NCI-H748 (cell line): ENCODE results near the gene NNT.
"Not testable (repeated sequence)": the region's sequence is repeated elsewhere in the genome, so short reads cannot be mapped to it uniquely, and the experiment has no call there.

ENCODE experiments used
- DNase-seq: peaks from one replicate; lab custom pipeline; 2025; ENCODE audit not compliant: unreplicated experiment; lab: John Stamatoyannopoulos, UW

The NNT gene

GRCh38 chr5:43663916-43664315 lies 60.9 kb downstream of the NNT start:
- DNase-seq: no peak

GRCh38 chr5:43664501-43665040 lies 61.6 kb downstream of the NNT start:
- no peak for DNase-seq

GRCh38 chr5:43665749-43666148 lies 62.8 kb downstream of the NNT start:
- DNase-seq: not testable (repeated sequence)

- DNase-seq: not testable (repeated sequence)
These were observed 63.7 kb downstream of the NNT start for GRCh38 chr5:43666728-43667127.

DNA sequence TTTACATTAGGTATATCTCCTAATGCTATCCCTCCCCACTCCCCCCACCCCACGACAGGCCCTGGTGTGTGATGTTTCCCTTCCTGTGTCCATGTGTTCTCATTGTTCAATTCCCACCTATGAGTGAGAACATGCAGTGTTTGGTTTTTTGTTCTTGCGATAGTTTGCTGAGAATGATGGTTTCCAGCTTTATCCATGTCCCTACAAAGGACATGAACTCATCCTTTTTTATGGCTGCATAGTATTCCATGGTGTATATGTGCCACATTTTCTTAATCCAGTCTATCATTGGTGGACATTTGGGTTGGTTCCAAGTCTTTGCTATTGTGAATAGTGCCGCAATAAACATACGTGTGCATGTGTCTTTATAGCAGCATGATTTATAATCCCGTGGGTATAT lies 64.4 kb downstream of the NNT start:
- DNase-seq: not testable (repeated sequence)

DNA sequence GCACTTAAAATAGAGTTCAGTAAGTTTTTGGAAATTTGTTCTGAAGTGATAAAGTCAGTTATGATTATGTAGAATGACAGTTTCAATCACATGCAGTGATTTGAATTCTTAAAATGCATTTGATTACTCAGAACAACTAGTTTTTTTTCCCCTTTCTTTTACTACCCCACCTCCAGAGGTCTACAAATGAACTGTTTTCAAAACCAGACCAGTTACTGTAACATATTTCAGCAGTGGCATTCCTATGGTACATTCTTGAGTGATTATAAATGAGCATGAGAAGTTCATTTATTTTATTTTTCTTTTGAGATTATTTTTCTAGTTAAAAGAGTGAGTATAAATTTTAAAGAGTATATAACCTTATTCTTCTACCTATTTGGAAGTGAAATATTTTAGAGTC lies 71.6 kb downstream of the NNT start:
- no peak for DNase-seq

- no peak for DNase-seq
These were observed 72.4 kb downstream of the NNT start for GRCh38 chr5:43675357-43675756.

DNA sequence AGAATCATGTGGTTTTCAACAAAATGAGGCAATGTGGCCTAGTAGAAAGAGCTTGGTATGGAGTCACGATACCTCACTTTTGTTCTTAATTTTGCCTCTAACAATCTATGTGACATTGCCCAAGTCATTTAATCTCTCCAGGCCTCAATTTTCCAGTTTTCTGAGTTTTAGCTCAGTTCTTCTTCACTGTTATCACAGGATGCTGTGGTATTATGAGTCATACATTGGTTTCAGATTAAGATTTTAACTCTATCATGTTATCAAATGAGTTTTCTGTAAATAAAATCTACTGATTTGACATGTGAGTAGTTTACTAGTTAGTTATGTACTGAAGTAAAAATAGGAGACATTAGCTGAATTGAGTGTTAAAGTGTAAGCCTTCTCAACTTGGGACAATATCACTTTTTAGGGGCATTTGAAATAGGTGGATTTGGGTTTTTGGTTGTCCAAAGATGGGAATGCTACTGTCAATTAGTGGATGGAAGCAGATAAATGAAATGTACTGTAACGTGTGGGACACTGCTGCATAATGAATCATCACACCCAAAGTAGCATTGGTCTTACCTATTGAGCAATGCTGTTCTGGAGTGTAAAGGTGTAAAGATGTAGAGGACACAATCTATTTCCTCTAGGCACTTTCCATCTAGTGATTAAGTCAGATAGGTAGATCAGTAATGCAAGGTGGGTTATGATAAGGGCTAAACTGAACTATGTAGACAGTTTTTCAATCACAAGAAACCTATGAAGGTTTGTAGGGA lies 73.3 kb downstream of the NNT start:
- no peak for DNase-seq

GRCh38 chr5:43677253-43677652 lies 74.3 kb downstream of the NNT start:
- DNase-seq: no peak

DNA sequence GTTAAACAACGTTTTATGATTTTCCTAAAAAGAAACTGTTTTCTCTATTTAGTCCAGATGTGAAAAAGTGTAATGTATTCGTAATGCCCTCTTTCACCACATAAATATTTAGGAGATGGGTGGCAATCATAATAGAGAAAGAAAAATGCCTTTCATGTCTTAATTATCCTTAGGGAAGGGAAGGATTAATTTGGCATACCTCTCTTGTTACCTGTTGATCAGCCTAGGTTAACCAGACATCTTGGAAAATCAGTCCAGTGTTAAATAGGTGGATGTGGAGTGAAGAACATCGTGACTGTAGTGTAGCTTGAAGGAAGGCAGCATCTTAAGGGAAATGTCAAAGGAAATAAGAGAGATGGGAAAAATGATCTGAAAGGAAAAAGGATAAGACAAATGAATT lies 76.2 kb downstream of the NNT start:
- no peak for DNase-seq

DNA sequence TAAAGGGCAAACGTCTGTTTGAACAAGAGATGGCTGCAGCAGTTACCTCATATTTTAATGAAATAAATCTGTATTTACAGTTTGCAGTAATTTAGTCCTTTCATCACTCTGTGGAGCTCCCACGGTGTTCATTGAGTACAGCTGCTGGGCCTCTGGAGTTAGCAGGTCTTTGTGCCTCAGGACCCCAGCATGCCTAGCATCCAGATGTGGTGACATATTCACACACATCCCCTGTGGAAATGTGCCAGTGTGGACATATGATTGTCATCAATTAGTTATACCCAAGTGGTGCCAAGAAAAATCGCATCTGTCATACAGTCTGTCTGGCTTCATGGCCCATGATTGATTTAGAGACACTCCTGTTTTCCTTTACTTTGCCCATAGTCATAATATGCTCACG lies 77.3 kb downstream of the NNT start:
- no peak for DNase-seq

DNA sequence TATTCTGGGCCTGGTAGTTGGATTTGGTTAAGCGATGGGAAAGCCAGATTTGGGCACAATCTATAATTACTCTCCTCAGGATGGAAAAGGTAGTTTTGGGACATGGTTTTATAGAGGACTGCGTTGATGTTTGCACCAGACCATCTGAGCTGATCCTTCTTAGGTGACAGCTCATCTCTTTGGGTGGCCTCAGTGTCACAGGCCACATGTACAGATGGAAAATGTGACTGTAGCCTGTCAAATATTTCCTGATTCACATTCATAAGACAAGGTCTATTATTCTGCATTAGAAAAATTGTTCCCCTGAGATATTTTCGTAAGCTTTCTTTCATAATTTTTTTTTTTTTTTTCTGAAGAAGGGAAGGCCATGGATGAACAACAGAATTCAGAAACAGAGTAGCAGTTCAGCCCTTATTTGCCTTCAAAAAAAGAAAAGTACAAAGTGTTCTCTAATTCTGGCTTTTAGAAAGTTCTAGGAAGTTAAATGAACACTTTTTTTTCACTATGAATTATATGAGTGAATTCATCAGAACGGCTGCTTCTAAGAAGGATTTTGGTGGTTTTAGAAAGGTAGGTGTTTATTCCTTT lies 81.0 kb downstream of the NNT start:
- no peak for DNase-seq

DNA sequence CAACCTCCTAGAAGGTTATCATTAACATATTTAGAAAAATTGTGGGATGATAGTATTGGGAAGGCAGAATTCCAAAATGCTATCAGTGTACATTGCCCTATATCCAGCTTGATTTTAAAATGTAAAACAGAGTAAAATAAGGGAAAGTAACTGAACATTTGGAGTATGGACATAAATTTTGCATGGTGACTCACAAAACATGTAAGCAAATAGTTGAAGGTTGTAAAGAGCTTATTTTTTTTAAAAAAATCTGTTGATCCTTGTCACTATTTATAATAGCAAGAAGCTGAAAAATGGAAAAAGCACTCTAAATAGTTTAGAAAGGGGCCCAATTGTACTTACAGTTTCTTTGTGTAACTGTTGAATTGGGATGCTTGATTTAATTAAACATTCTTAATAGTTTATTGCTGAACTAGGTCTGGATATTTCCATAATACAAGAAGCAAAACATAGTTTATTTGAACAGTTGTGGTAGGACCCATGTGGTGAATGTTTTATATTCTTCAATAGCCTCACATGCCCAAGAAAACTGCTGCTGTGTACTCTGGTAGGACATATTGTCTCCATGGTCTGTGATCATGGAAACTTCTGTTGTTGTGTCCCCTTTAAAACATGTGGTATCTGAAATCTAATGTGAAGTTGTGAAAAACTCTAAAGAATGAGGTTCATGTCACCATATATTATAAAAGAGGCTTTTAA lies 82.4 kb downstream of the NNT start:
- peak; percentile 87 for DNase-seq

- no peak for DNase-seq
These were observed 84.3 kb downstream of the NNT start for GRCh38 chr5:43687275-43687674.

DNA sequence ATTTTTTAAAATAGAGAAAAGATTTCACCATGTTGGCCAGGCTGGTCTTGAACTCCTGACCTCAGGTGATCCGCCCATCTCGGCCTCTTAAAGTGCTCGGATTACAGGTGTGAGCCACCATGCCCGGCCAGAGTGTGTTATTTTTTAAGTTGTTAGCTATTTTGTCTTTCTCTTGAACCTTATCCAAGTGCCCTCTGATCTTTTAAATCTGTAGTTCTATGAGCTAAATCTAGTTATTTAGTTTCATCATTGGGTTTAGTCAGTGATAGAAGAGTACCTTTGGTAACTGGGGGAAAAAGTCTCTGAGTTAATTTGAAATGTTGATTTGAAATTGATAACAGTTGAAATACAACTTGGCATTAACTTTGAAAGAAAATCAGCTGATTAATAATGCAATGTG lies 88.3 kb downstream of the NNT start:
- no peak for DNase-seq

- no peak for DNase-seq
These were observed 88.9 kb downstream of the NNT start for GRCh38 chr5:43691893-43692292.

GRCh38 chr5:43693411-43693810 lies 90.4 kb downstream of the NNT start:
- DNase-seq: no peak

DNA sequence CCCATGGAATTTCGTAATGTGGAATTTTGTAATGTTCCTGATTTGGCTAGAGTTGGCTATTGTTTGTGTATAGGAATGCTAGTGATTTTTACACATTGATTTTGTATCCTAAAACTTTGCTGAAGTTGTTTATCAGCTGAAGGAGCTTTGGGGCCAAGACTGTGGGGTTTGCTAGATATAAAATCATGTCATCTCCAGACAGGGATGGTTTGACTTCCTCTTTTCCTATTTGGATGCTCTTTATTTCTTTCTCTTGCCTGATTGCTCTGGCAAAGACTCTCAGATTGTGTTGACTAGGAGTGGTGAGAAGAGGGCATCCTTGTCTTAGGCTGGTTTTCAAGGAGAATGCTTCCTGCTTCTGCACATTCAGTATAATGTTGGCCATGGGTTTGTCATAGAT lies 91.0 kb downstream of the NNT start:
- no peak for DNase-seq

- not testable (repeated sequence) for DNase-seq
These were observed 93.5 kb downstream of the NNT start for GRCh38 chr5:43696444-43696843.

GRCh38 chr5:43699910-43700309 lies 96.9 kb downstream of the NNT start:
- DNase-seq: no peak

DNA sequence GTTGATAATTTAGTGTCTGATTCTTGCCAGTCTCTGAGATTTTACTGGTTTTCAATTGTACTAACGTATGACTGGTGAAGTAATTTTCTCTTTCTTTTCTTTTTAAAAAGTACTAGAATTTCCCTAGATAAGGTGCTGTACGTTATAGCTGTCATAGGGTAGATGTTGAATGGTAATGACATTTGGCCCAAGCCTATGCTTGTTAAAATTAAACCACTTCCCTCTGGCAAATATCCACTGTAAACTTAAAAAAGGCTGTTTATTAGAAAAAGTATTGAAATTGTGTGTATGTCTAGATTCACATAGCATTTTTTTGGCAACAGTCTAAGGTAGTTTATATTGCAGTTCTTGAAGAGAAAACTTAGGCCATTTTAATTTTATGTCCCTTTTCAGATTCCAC lies 97.6 kb downstream of the NNT start:
- no peak for DNase-seq

- DNase-seq: no peak
These were observed 98.2 kb downstream of the NNT start for GRCh38 chr5:43701227-43701626.
